HEK293 (cell line): Measurements from ENCODE around the gene SQSTM1.
A peak's percentile ranks its signal among the peaks of the same experiment; 100 is the strongest.

Experiments
- CTCF ChIA-PET: fragments of 350-600 bp; formaldehyde crosslinking; extraction: SDS; loops from one replicate; lab custom pipeline; 2021; ENCODE audit warnings: antibody characterized with exemption; lab: Yijun Ruan, JAX
- POLR2A ChIA-PET: fragments of 300-600 bp; formaldehyde crosslinking; extraction: SDS; loops from one replicate; lab custom pipeline; 2020; ENCODE audit warnings: antibody characterized with exemption, inconsistent platforms; lab: Yijun Ruan, JAX
- H3K27ac ChIP-seq: fragments of 200-500 bp; sonication (Bioruptor generic); 2 replicates; pipeline ENCODE4 v1.5.1; 2014; ENCODE audit warnings: low read depth, low read length, control low read depth, inconsistent platforms; ENCODE audit errors: extremely low read depth
- H3K36me3 ChIP-seq, 2 experiments: fragments of 200-500 bp in 1 of 2; sonication (Bioruptor generic) in 1 of 2; 1 replicate in 1 of 2; 2 replicates in 1 of 2; pipeline ENCODE4 v1.5.1; 2014 to 2017; ENCODE audit warnings: inconsistent platforms in 2 of 2, low read length in 2 of 2; ENCODE audit not compliant: control insufficient read depth in 2 of 2, insufficient read depth in 1 of 2
- H3K4me1 ChIP-seq: fragments of 200-500 bp; sonication (Bioruptor generic); 2 replicates; pipeline ENCODE4 v1.5.1; 2014; ENCODE audit warnings: mild to moderate bottlenecking, low read length, inconsistent platforms; ENCODE audit not compliant: control insufficient read depth, insufficient read depth
- H3K4me3 ChIP-seq: 2 replicates; pipeline ENCODE4 v1.5.1; 2011; ENCODE audit warnings: low read depth, mild to moderate bottlenecking, control low read depth, low read length, moderate library complexity
- H3K9me3 ChIP-seq: fragments of 200-500 bp; sonication (Bioruptor generic); 2 replicates; pipeline ENCODE4 v1.5.1; 2014; ENCODE audit warnings: low read depth, low read length, inconsistent platforms; ENCODE audit not compliant: control insufficient read depth, insufficient read depth
- CTCF ChIP-seq: fragments of 450-650 bp; formaldehyde crosslinking; IDR thresholded peaks from 2 replicates; pipeline ENCODE4 v1.5.1; 2016; ENCODE audit warnings: missing biosample characterization, missing genetic modification characterization
- GFI1B ChIP-seq: fragments of 450-650 bp; formaldehyde crosslinking; IDR thresholded peaks from 2 replicates; pipeline ENCODE4 v1.5.1; 2016; ENCODE audit warnings: missing biosample characterization, missing genetic modification characterization
- KLF1 ChIP-seq: fragments of 450-650 bp; formaldehyde crosslinking; IDR thresholded peaks from 2 replicates; pipeline ENCODE4 v1.5.1; 2016; ENCODE audit warnings: missing biosample characterization, missing genetic modification characterization
- KLF8 ChIP-seq: fragments of 450-650 bp; formaldehyde crosslinking; IDR thresholded peaks from 2 replicates; pipeline ENCODE4 v1.5.1; 2016; ENCODE audit warnings: missing biosample characterization, missing genetic modification characterization
- MEIS1 ChIP-seq: sonication (generic); formaldehyde crosslinking; IDR thresholded peaks from 2 replicates; pipeline ENCODE4 v1.8.1; 2022; ENCODE audit warnings: missing genetic modification reagents, mild to moderate bottlenecking, borderline replicate concordance
- OSR2 ChIP-seq: fragments of 450-650 bp; formaldehyde crosslinking; IDR thresholded peaks from 2 replicates; pipeline ENCODE4 v1.5.1; 2016; ENCODE audit warnings: missing biosample characterization, missing genetic modification characterization
- REST ChIP-seq: fragments of 450-650 bp; formaldehyde crosslinking; IDR thresholded peaks from 2 replicates; pipeline ENCODE4 v1.5.1; 2016; ENCODE audit warnings: missing biosample characterization, missing genetic modification characterization
- SP3 ChIP-seq: fragments of 450-650 bp; formaldehyde crosslinking; IDR thresholded peaks from 2 replicates; pipeline ENCODE4 v1.5.1; 2016; ENCODE audit warnings: missing biosample characterization, missing genetic modification characterization
- WT1 ChIP-seq: fragments of 450-650 bp; formaldehyde crosslinking; IDR thresholded peaks from 2 replicates; pipeline ENCODE4 v1.5.1; 2016; ENCODE audit warnings: missing biosample characterization, missing genetic modification characterization
- ZNF112 ChIP-seq: fragments of 450-650 bp; formaldehyde crosslinking; IDR thresholded peaks from 2 replicates; pipeline ENCODE4 v1.5.0; 2017; ENCODE audit warnings: missing biosample characterization, missing genetic modification characterization
- ZNF26 ChIP-seq: fragments of 450-650 bp; formaldehyde crosslinking; IDR thresholded peaks from 2 replicates; pipeline ENCODE4 v1.5.1; 2016; ENCODE audit warnings: missing biosample characterization, missing genetic modification characterization
- ZNF341 ChIP-seq: fragments of 450-650 bp; formaldehyde crosslinking; IDR thresholded peaks from 2 replicates; pipeline ENCODE4; 2016; ENCODE audit warnings: low read depth, missing biosample characterization, missing genetic modification characterization
- ZNF426 ChIP-seq: fragments of 450-650 bp; formaldehyde crosslinking; IDR thresholded peaks from 2 replicates; pipeline ENCODE4 v1.5.1; 2017; ENCODE audit warnings: missing biosample characterization, missing genetic modification characterization, mild to moderate bottlenecking, inconsistent platforms, moderate library complexity
- ZNF623 ChIP-seq: fragments of 450-650 bp; formaldehyde crosslinking; IDR thresholded peaks from 2 replicates; pipeline ENCODE4 v1.5.1; 2016; ENCODE audit warnings: missing biosample characterization, missing genetic modification characterization
- ZNF639 ChIP-seq: fragments of 450-650 bp; formaldehyde crosslinking; IDR thresholded peaks from 2 replicates; pipeline ENCODE4 v1.5.1; 2016; ENCODE audit warnings: missing biosample characterization, missing genetic modification characterization
- ZNF837 ChIP-seq: fragments of 450-650 bp; formaldehyde crosslinking; IDR thresholded peaks from 2 replicates; pipeline ENCODE4 v1.5.1; 2016; ENCODE audit warnings: missing biosample characterization, missing genetic modification characterization
- TF ChIP-seq, protein P1 (sequence below): fragments of 450-650 bp; IDR thresholded peaks from 2 replicates; pipeline ENCODE4 v1.5.1; 2018; ENCODE audit warnings: missing biosample characterization, mild to moderate bottlenecking, missing genetic modification characterization
- TF ChIP-seq, protein P2 (sequence below): fragments of 450-650 bp; formaldehyde crosslinking; IDR thresholded peaks from 2 replicates; pipeline ENCODE4 v1.5.1; 2016; ENCODE audit warnings: missing biosample characterization, missing genetic modification characterization
- TF ChIP-seq, protein P3 (sequence below): fragments of 450-650 bp; formaldehyde crosslinking; IDR thresholded peaks from 2 replicates; pipeline ENCODE4 v1.5.1; 2017; ENCODE audit warnings: missing biosample characterization, missing genetic modification characterization

Gene SQSTM1

GRCh38 chr5:179795049-179795862 is 25.4 kb upstream of the SQSTM1 start (continued):
- no peak for TF ChIP-seq ZNF639
- no peak for TF ChIP-seq REST (tag by site-specific recombination)
- no peak for TF ChIP-seq OSR2 (tag by site-specific recombination)
- TF ChIP-seq KLF8 (tag by site-specific recombination), result no peak; the same call in 1 of the 2 replicates
- no peak for TF ChIP-seq ZNF26 (tag by site-specific recombination)

DNA sequence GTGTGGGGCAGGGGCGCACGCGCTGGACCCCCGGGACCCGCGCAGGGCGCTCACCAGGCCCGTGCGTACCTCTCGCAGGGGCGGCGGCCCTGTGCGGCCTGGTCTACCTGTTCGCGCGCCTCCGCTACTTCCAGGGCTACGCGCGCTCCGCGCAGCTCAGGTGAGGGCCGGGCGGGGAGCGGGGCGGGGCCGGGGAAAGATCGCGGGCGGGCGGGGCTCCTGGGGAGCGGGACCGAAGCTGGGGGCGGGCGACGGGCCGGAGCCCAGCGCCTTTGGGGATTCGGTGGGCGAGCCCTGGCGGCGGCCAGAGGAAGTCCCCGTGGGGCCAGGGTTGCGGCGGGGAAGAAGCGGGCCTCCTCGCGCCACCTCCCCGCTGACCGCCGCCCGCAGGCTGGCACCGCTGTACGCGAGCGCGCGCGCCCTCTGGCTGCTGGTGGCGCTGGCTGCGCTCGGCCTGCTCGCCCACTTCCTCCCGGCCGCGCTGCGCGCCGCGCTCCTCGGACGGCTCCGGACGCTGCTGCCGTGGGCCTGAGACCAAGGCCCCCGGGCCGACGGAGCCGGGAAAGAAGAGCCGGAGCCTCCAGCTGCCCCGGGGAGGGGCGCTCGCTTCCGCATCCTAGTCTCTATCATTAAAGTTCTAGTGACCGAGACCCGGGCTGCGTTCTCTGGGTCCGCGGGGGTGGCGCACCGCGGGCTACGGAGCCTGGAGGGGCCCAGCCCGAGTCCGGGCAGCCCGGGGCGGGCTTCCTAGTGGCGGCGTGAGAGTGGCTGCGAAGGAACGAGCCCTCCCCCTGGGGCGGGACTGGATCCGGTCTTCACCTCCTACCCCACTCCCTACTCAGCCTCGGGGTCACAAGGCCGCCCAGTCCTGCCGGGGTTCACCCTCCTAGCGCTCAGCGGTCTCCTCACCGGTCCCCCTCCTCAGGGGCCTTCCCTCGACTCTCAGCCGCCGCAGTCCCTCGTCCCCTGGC is 24.6 kb upstream of the SQSTM1 start:
- CTCF ChIA-PET, result interaction anchor here (0.5 to 1.1 kb wide), 7 partner anchors 14 to 393 kb away, joined by 3 to 4 read pairs (median 3); no protein-coding TSS in a partner anchor
- POLR2A ChIA-PET, result interaction anchor here (1.0 to 2.3 kb wide), 8 partner anchors 10 to 173 kb away, joined by 4 to 15 read pairs (median 6); partner anchors contain the start of genes HNRNPH1 and SQSTM1
- peak overlapping the region; percentile 85 for H3K27ac ChIP-seq
- H3K36me3 ChIP-seq, result peaks cover 0 to 44% of the 10 kb centered on the region in 2 experiments; a peak in 1 of 3 replicates
- no peaks in the 10 kb centered on the region for H3K4me1 ChIP-seq
- H3K4me3 ChIP-seq, result peak overlapping the region; percentile 65
- no peaks in the 10 kb centered on the region for H3K9me3 ChIP-seq
- peak; percentile 70 for TF ChIP-seq CTCF (tag by site-specific recombination)
- TF ChIP-seq, protein P1, sequence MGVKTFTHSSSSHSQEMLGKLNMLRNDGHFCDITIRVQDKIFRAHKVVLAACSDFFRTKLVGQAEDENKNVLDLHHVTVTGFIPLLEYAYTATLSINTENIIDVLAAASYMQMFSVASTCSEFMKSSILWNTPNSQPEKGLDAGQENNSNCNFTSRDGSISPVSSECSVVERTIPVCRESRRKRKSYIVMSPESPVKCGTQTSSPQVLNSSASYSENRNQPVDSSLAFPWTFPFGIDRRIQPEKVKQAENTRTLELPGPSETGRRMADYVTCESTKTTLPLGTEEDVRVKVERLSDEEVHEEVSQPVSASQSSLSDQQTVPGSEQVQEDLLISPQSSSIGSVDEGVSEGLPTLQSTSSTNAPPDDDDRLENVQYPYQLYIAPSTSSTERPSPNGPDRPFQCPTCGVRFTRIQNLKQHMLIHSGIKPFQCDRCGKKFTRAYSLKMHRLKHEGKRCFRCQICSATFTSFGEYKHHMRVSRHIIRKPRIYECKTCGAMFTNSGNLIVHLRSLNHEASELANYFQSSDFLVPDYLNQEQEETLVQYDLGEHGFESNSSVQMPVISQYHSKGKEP (tag by site-specific recombination), result peak; percentile 53; the same call in 1 of the 2 replicates
- peak; percentile 55; the same call in 1 of the 2 replicates for TF ChIP-seq ZNF341 (tag by site-specific recombination)
- TF ChIP-seq, protein P2, sequence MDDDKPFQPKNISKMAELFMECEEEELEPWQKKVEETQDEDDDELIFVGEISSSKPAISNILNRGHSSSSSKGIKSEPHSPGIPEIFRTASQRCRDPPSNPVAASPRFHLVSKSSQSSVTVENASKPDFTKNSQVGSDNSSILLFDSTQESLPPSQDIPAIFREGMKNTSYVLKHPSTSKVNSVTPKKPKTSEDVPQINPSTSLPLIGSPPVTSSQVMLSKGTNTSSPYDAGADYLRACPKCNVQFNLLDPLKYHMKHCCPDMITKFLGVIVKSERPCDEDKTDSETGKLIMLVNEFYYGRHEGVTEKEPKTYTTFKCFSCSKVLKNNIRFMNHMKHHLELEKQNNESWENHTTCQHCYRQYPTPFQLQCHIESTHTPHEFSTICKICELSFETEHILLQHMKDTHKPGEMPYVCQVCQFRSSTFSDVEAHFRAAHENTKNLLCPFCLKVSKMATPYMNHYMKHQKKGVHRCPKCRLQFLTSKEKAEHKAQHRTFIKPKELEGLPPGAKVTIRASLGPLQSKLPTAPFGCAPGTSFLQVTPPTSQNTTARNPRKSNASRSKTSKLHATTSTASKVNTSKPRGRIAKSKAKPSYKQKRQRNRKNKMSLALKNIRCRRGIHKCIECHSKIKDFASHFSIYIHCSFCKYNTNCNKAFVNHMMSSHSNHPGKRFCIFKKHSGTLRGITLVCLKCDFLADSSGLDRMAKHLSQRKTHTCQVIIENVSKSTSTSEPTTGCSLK, result no peak
- TF ChIP-seq KLF1, result no peak
- TF ChIP-seq, protein P3, sequence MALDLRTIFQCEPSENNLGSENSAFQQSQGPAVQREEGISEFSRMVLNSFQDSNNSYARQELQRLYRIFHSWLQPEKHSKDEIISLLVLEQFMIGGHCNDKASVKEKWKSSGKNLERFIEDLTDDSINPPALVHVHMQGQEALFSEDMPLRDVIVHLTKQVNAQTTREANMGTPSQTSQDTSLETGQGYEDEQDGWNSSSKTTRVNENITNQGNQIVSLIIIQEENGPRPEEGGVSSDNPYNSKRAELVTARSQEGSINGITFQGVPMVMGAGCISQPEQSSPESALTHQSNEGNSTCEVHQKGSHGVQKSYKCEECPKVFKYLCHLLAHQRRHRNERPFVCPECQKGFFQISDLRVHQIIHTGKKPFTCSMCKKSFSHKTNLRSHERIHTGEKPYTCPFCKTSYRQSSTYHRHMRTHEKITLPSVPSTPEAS (tag by site-specific recombination), result no peak
- no peak for TF ChIP-seq ZNF837
- no peak for TF ChIP-seq ZNF623 (tag by site-specific recombination)
- TF ChIP-seq SP3, result peak; percentile 63
- no peak for TF ChIP-seq WT1 (tag by site-specific recombination)
- no peak for TF ChIP-seq GFI1B (tag by site-specific recombination)
- TF ChIP-seq ZNF426, result no peak
- no peak for TF ChIP-seq ZNF112 (tag by site-specific recombination)
- TF ChIP-seq MEIS1 (CRISPR knock-in tag), result peak; percentile 18; the same call in 1 of the 2 replicates
